ENCODE results near the gene ST7.

The ST7 gene

DNA sequence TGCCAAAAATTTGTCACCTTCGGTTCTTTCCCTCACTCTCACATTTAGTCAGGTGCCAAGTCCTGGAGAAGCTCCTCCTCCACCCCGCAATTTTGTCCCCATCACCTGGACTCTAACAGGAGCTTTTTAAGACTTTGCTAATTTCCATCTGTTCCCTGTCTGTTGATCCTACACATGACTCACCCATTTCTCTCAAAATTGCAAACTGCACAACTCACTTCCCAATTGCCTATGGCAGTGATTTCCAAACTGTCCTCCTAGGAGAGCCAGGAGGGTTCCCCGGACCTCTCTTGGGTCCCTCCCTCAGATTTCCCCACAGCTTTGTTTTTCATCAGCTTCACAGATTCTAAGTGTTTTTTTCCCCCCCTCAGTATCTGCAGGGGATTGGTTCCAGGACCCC is 249.2 kb downstream of the ST7 start:
- no peak for DNase-seq

- DNase-seq: no peak
Observed at GRCh38 chr7:117203205-117203604, 249.9 kb downstream of the ST7 start.

- no peak for DNase-seq
Observed at GRCh38 chr7:117205873-117206272, 252.6 kb downstream of the ST7 start.

DNA sequence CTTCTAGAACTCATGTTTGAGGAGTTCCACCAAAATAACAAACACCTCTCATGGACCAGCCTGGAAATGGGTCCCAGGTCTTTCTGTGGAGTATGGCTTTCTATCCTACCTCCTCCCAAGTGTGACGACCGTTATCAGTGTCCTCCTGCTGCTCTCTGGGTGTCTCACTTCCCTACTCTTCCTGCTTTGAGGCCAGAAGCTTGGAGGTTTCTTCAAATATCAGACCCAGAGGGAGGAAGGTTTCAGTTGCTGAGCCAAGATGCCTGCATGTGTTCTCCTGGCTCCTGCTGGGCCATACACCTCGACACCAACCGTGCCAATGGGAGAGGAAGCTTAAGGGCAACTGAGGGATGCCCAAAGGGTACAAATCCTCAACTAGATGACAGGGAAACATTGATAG is 255.0 kb downstream of the ST7 start:
- DNase-seq: no peak

- no peak for DNase-seq
Observed at GRCh38 chr7:117210397-117210796, 257.1 kb downstream of the ST7 start.

GRCh38 chr7:117210908-117211307 is 257.6 kb downstream of the ST7 start:
- no peak for DNase-seq

DNA sequence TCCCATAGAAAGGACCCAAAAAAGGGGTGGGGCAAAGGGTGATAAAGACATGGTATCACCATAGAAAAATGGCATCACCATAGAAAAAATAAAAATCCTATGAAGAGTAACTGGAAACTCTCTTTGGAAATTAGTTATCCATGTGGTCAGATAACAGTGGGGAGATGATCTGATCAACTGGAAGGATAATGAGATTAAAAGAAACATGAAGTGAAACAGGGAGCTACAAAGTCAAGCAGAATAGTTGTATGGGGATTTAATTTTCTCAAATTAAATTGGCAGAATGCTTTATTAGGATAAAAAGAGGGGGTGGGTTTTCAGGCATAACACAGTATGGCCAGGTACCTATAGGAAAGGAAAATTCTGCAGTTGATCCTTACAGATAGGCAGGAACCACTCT is 258.3 kb downstream of the ST7 start:
- no peak for DNase-seq

- peak; percentile 81 for DNase-seq
Observed at GRCh38 chr7:117212969-117213877, 259.9 kb downstream of the ST7 start.

- no peak for DNase-seq
Observed at GRCh38 chr7:117216010-117216409, 262.7 kb downstream of the ST7 start.

GRCh38 chr7:117216436-117217069 is 263.3 kb downstream of the ST7 start:
- no peak for DNase-seq

DNA sequence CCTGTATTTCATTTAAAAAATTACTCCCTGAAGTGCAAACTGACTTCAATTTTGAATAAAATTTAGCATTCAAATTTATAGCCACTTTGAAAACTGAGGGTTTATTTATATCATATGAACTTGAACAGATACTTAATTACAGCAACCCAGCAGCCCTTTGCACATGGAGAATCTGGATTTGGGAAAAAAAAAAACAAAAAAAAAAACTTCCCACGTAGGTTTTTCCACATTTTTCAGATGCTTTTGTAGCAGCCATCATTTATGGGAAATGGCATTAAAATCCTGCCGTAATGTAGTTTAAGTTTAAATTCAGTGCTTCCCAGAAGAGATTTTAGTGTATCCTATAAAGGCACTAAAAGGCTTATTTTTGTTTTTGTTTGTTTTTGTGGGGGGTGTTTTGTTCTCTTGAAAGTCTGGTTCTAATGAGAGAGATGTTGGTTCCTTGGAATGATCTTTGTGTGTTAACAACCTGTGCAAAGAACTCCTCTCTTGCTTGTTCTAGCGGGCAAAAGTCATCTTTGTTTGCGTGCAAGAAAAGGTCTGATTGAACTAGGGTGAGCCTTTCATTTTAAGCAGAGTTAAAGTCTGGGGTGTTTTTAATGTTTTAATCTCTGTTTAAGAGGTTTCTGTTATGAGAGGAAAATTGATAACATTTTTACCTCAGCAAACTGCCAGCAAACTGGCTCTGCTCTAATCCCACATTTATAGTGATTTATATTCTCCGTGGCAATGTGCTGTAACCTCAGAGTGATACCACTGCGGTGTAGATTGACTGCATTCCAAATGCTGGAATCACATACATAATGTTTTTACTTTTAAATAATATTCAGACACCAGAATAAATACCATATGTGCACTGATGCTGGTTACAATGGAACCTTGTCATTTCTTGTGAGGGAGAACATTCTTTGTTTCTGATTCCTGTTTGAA is 264.1 kb downstream of the ST7 start:
- no peak for DNase-seq

DNA sequence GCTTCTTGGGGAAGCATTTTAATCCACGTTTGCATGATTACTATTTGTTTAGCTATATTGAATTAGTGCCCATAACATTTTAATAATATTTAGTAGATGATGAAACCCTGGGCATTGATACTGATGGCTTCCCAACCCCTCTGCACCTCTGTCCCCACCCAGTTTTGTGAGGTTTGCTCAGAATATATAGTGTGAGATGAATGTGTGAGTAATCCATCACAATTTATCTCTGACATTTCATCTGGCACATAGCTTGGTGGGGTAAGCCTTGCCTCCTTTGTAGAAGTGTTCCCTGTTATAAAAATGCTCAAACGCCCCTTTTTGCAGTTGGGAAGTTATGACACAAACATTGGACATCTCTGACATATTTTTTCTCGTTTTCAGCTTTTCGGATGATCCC is 265.4 kb downstream of the ST7 start:
- no peak for DNase-seq

DNA sequence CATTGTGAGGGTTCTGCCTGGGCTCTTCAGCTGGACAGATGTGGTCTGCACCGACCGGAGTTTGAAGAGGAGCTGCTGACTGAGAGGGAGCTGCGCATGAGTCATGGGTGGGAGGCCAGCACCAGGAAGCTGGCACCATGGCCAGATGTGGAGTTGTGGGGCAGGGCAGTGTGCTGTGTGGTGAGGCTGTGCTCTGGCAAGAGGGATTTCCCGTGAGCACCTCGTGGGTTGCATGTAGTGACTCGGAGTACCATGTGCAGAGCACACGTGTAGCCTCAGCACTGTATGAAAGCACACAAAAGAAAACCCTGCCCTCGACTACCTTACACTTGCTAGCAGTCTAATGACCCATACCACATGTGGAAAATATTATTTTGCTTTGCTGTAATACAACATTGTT is 266.2 kb downstream of the ST7 start:
- DNase-seq: no peak

DNA sequence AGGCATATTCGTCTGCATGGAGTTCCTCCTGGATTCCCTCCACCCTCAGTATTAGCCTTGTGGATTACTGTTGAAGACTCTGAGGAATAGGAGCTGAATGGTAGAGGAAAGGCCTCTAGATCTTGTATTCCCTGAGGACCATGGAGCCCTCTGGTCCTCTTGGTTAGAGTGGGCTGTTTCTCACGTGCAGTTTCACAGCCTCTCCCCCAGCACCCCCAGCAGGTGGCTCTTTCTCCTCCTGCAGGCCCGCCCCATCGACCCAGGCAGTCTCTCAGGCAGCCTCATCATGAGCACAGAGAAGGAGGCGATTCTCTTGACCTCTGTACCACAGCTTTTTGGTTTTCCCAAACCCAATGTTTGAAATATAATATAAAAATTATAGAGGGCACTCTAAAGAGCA is 267.5 kb downstream of the ST7 start:
- DNase-seq: no peak

DNA sequence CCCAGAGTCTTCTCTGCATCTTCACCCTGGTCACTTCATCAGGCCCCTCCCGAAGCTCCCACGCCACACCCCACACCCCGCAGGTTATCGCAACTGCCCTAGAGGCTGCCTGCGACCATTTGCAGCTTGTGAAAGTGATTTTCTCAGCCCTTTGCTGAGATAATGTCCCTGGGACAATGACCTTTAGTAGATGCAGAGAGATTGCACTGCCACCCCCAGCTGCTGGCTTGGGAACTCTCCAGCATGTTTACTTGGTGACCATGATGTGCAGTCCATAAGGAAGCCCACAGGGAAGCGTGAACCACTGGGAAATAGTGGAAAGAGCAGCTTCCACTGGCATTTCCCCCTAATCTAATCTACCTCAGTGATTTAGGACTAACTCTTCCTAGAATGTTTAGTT is 272.2 kb downstream of the ST7 start:
- no peak for DNase-seq

- peak; percentile 74 for DNase-seq
Observed at GRCh38 chr7:117227091-117227490, 273.8 kb downstream of the ST7 start.

- DNase-seq: peak; percentile 26
Observed at GRCh38 chr7:117229350-117229749, 276.0 kb downstream of the ST7 start.

- peak; percentile 68 for DNase-seq
Observed at GRCh38 chr7:117230276-117231046, 277.2 kb downstream of the ST7 start.

DNA sequence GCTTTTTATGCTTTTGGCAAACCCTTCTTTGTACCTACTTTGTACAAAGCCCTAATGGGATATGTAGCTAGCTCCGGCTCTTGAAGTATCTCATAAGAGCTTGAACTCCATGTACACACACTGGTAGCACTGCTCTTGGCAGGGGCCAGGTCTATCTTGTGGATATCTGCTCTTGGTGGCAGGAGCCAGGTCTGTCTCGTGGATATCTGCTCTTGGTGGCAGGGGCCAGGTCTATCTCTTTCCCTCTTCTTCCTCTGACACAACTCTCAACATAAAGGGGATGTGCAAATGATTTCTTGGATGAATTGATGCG is 277.7 kb downstream of the ST7 start:
- no peak for DNase-seq

DNA sequence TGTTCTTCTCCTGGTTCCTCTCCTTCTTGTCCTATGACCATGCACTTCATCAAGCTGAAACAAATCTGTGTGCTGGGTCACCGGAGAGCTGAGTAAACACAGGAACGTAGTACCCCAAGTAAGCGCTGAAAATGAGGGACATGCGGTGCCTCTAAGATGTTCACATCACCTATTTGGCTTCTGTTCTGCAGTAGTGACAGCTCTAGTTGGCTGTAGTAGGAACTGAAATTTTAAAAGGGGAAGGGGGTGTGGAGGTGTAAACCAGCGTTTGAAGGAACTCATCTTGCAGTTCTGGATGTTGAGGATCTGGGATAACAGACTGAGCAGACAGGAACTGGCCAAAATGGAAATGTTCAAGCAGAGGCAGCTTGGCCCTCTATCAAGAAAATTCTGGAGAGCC is 284.3 kb downstream of the ST7 start:
- DNase-seq: no peak

- no peak for DNase-seq
Observed at GRCh38 chr7:117238472-117238871, 285.2 kb downstream of the ST7 start.

DNA sequence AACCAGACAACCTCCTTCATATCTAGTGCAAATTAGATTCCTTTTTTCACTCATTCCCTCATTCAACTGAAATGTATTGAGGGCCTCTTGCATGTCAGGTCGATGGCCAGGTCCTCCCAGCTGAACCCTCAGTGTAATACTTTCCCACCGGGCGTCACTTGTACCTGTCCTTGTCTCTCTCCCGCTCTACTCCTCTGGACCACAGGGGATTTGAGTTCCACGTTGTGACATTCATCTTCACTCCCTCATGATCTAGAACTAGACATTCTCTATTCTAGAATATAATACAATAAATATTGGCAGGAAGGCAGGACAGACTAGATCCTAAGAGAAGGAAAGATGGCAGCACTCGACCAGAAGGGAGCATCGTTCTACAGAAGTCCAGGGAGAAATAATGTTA is 285.6 kb downstream of the ST7 start:
- DNase-seq: no peak

- no peak for DNase-seq
Observed at GRCh38 chr7:117241088-117241487, 287.8 kb downstream of the ST7 start.

Measured in hematopoietic multipotent progenitor cell treated with erythropoietin and hydrocortisone succinate and interleukin-3 and kit ligand, for 6 days (in vitro differentiated cells).